HCT116 (cell line): ENCODE results near the gene APH1B. TPM values are rescaled to one million over a fixed set of nuclear protein-coding genes. Genes with fewer than 3 reads are reported as not detected.

Experiments used
- ATAC-seq: fragments of 200-7000 bp; cut with Tn5 transposase; 2 replicates; pipeline ENCODE4 v1.9.1; 2020; ENCODE audit warnings: mild to moderate bottlenecking, moderate library complexity
- BruUV-seq: library from RNA; stranded (reverse); fragments of 400-500 nt; replicated peaks from 2 replicates; lab custom pipeline; 2021; lab: Mats Ljungman, UMichigan
- CTCF ChIA-PET: fragments of 300-600 bp; sonication (Branson Sonifier 250); formaldehyde crosslinking; loops from one replicate; lab custom pipeline; 2021; ENCODE audit warnings: antibody characterized with exemption; lab: Charles Lee
- POLR2A ChIA-PET: fragments of 300-600, 350-600 bp; sonication (Branson Sonifier 250); formaldehyde crosslinking; loops from one replicate; lab custom pipeline; 2021; ENCODE audit warnings: antibody characterized with exemption; lab: Charles Lee
- RAD21 ChIA-PET, 2 experiments: fragments of 300-600 bp; sonication (Branson Sonifier 250); formaldehyde crosslinking; loops; one replicate each; lab custom pipeline; 2023; ENCODE audit warnings: low total read pairs in 2 of 2; ENCODE audit not compliant: uncharacterized antibody in 2 of 2, unreplicated experiment in 2 of 2, low non-redundant PET in 1 of 2; lab: Charles Lee
- DNase-seq: peaks from one replicate; pipeline ENCODE4 v3.0.0-alpha.2; 2010; ENCODE audit warnings: low read depth, low spot score
- H2AFZ ChIP-seq: fragments of 200-600 bp; shearing (Covaris generic), sonication (generic); 2 replicates; pipeline ENCODE4 v1.6.1; 2017; ENCODE audit warnings: low read depth, mixed run types, mixed read lengths, antibody characterized with exemption, low read length; ENCODE audit not compliant: poor library complexity, severe bottlenecking
- H3K27ac ChIP-seq: 2 replicates; pipeline ENCODE4 v1.5.1; 2012; ENCODE audit warnings: low read depth, low read length
- H3K27me3 ChIP-seq: fragments of 200-600 bp; sonication (generic); 2 replicates; pipeline ENCODE4 v1.6.1; 2016; ENCODE audit warnings: mixed run types, low read length, mixed read lengths; ENCODE audit not compliant: insufficient read depth
- H3K36me3 ChIP-seq, 2 experiments: fragments of 200-500 bp in 1 of 2; fragments of 200-600 bp in 1 of 2; sonication (Bioruptor generic) in 1 of 2; sonication (generic) in 1 of 2; 2 replicates each; pipeline versions ENCODE4 v1.5.1 to v1.6.1; 2014 to 2016; ENCODE audit warnings: low read length in 2 of 2, inconsistent platforms in 1 of 2, mixed read lengths in 1 of 2, mixed run types in 1 of 2; ENCODE audit not compliant: insufficient read depth in 2 of 2, control insufficient read depth in 1 of 2
- H3K4me1 ChIP-seq, 2 experiments: fragments of 200-600 bp in 1 of 2; sonication (generic) in 1 of 2; 2 replicates each; pipeline versions ENCODE4 v1.5.1 to v1.6.1; 2012 to 2017; ENCODE audit warnings: low read length in 2 of 2, inconsistent platforms in 1 of 2, mild to moderate bottlenecking in 1 of 2, mixed read lengths in 1 of 2, mixed run types in 1 of 2, moderate library complexity in 1 of 2; ENCODE audit not compliant: insufficient read depth in 2 of 2, control insufficient read depth in 1 of 2
- H3K4me2 ChIP-seq: fragments of 200-600 bp; sonication (generic); 2 replicates; pipeline ENCODE4 v1.6.1; 2017; ENCODE audit warnings: mixed run types, low read length, mixed read lengths
- H3K4me3 ChIP-seq, 2 experiments: fragments of 200-600 bp in 1 of 2; sonication (generic) in 1 of 2; replicated peaks in 1 of 2; 2 replicates each; pipeline ENCODE4 v1.5.1; 2011 to 2016; ENCODE audit warnings: low read length in 2 of 2, control low read depth in 1 of 2, low read depth in 1 of 2, mild to moderate bottlenecking in 1 of 2, mixed read lengths in 1 of 2, mixed run types in 1 of 2
- H3K79me2 ChIP-seq: fragments of 200-600 bp; sonication (generic); 2 replicates; pipeline ENCODE4 v1.6.1; 2017; ENCODE audit warnings: mild to moderate bottlenecking, mixed run types, low read length, moderate library complexity, mixed read lengths; ENCODE audit not compliant: insufficient read depth
- H3K9ac ChIP-seq: fragments of 200-600 bp; sonication (generic); 2 replicates; pipeline ENCODE4 v1.6.1; 2016; ENCODE audit warnings: low read length, mixed read lengths
- H3K9me2 ChIP-seq: fragments of 200-600 bp; sonication (generic), shearing (Covaris generic); 2 replicates; pipeline ENCODE4 v1.6.1; 2017; ENCODE audit warnings: mixed run types, mild to moderate bottlenecking, moderate library complexity; ENCODE audit not compliant: insufficient read depth
- H3K9me3 ChIP-seq, 2 experiments: fragments of 200-500 bp in 1 of 2; fragments of 200-600 bp in 1 of 2; sonication (Bioruptor generic) in 1 of 2; sonication (generic) in 1 of 2; 2 replicates each; pipeline ENCODE4 v1.6.1; 2014 to 2017; ENCODE audit warnings: low read length in 2 of 2, mixed read lengths in 2 of 2, inconsistent platforms in 1 of 2, low read depth in 1 of 2, mild to moderate bottlenecking in 1 of 2, mixed run types in 1 of 2, moderate library complexity in 1 of 2; ENCODE audit not compliant: control insufficient read depth in 1 of 2, insufficient read depth in 1 of 2
- H4K20me1 ChIP-seq: fragments of 200-600 bp; sonication (generic), shearing (Covaris generic); 2 replicates; pipeline ENCODE4 v1.6.1; 2017; ENCODE audit warnings: mixed run types, mild to moderate bottlenecking, moderate library complexity; ENCODE audit not compliant: insufficient read depth
- CEBPB ChIP-seq: IDR thresholded peaks from 2 replicates; pipeline ENCODE4 v1.6.1; 2012; ENCODE audit warnings: low read depth
- EGR1 ChIP-seq: IDR thresholded peaks from 2 replicates; pipeline ENCODE4 v1.6.1; 2012; ENCODE audit warnings: low read depth
- EZH2 ChIP-seq: fragments of 200-600 bp; sonication (generic); IDR thresholded peaks from 2 replicates; pipeline ENCODE4 v1.6.1; 2017; ENCODE audit warnings: antibody characterized with exemption, mixed run types
- EZH2phosphoT487 ChIP-seq: fragments of 200-600 bp; IDR thresholded peaks from 2 replicates; pipeline ENCODE4 v1.6.1; 2018; ENCODE audit warnings: antibody characterized with exemption, borderline replicate concordance
- FOSL1 ChIP-seq: IDR thresholded peaks from 2 replicates; pipeline ENCODE4 v1.6.1; 2012; ENCODE audit warnings: low read depth
- JUND ChIP-seq: IDR thresholded peaks from 2 replicates; pipeline ENCODE4 v1.6.1; 2012
- POLR2A ChIP-seq: IDR thresholded peaks from 2 replicates; pipeline ENCODE4 v1.7.0; 2011; ENCODE audit warnings: borderline replicate concordance; ENCODE audit not compliant: insufficient read depth, insufficient read length; ENCODE audit errors: extremely low read depth
- POLR2AphosphoS5 ChIP-seq: IDR thresholded peaks from 2 replicates; pipeline ENCODE4 v1.6.1; 2011; ENCODE audit warnings: mild to moderate bottlenecking, low read depth, low read length, moderate library complexity
- RAD21 ChIP-seq: IDR thresholded peaks from 2 replicates; pipeline ENCODE4 v1.6.1; 2012; ENCODE audit warnings: low read depth, mild to moderate bottlenecking
- SP1 ChIP-seq: IDR thresholded peaks from 2 replicates; pipeline ENCODE4 v1.6.1; 2012; ENCODE audit warnings: low read depth
- TCF7L2 ChIP-seq: IDR thresholded peaks from 2 replicates; pipeline ENCODE4 v1.7.0; 2011; ENCODE audit warnings: borderline replicate concordance, inconsistent platforms; ENCODE audit not compliant: insufficient read depth, insufficient read length; ENCODE audit errors: extremely low read depth
- YY1 ChIP-seq: IDR thresholded peaks from 2 replicates; pipeline ENCODE4 v1.6.1; 2011; ENCODE audit warnings: low read length, low read depth, moderate library complexity, mild to moderate bottlenecking; ENCODE audit not compliant: insufficient replicate concordance; ENCODE audit errors: extremely low read depth
- intact Hi-C: fragments of 100-400 bp; cut with micrococcal nuclease; formaldehyde crosslinking; loops from 2 replicates; pipeline ENCODE4 v1.10.0; 2022
- total RNA-seq: library from RNA; stranded (reverse); gene quantifications from one replicate; pipeline ENCODE4 v1.2.1, GENCODE V29; 2021; ENCODE audit not compliant: unreplicated experiment
- TF ChIP-seq, protein P1 (sequence below): IDR thresholded peaks from 2 replicates; pipeline ENCODE4 v1.6.1; 2012
- TF ChIP-seq, protein P2 (sequence below): IDR thresholded peaks from 2 replicates; pipeline ENCODE4 v1.6.1; 2012
- TF ChIP-seq, protein P3 (sequence below): IDR thresholded peaks from 2 replicates; pipeline ENCODE4 v1.6.1; 2011; ENCODE audit warnings: mild to moderate bottlenecking, low read length, moderate library complexity; ENCODE audit not compliant: insufficient replicate concordance; ENCODE audit errors: extremely low read depth

Gene APH1B
- total RNA-seq, 1 experiment from 2014 or later, result 8.5 TPM

DNA sequence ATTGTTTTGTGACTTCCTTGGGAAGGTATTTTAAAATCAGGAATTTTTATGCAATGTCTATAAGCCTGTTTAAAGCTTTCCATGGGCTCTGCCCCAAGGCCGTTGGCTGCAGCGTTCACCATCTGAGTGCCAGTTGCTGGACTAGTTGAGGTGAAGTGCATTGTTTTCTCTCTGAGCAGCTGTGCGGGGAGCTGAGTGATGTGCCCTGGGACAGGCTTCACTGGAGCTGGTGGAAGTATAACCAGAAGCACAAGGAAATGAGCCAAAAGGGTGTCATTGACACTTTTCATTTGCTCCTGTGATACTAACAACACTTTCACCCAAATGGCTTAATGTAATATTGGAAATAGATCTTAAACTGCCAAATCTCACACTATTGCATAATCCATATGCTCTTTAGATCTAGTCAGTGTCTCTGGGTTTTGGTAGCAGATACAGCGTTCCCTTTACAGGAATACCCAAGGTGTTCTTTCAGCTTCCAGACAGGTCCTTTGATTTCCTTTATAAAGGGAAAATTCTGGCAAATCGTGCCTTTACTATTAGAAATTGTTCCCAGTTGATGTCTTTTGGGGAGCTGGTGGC is 29.2 kb downstream of the APH1B start (continued):
- TF ChIP-seq POLR2AphosphoS5, result no peak

DNA sequence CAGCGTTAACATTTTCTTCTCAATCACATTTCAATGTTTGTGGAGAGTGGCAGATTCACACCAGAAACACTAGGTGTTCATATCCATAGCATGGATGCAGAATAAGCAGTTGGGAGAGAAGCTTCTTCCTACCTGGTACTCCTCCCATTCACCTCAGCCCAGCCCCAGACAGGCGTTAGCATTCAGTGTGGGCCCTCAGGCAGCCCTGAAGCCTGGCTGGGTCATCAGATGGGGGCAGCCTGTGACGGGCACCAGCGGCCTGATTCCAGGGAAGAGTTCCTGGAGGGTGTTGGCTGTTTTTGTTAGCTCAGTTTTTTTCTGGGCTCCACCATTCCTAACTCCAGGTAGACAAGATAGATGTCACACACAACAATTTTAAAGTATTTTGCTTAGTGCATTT is 31.1 kb downstream of the APH1B start:
- RAD21 ChIA-PET, result no interaction called here
- Histone ChIP-seq H2AFZ (no peak overlapping the region), H4K20me1 (no peaks in the 10 kb centered on the region), H3K9me2 (no peaks in the 10 kb centered on the region), H3K27me3 (no peaks in the 10 kb centered on the region), H3K9me3 (no peaks in the 10 kb centered on the region), H3K4me2 (no peak overlapping the region), H3K79me2 (no peaks in the 10 kb centered on the region), H3K36me3 (no peaks in the 10 kb centered on the region), H3K4me1 (no peaks in the 10 kb centered on the region)
- DNase-seq (no peak), ATAC-seq (no peak)
- CTCF ChIA-PET, result no interaction called here
- no peak for TF ChIP-seq EZH2phosphoT487
- no peak for TF ChIP-seq POLR2A
- no peak for TF ChIP-seq YY1
- TF ChIP-seq JUND, result no peak
- TF ChIP-seq EZH2, result no peak
- TF ChIP-seq, protein P1, sequence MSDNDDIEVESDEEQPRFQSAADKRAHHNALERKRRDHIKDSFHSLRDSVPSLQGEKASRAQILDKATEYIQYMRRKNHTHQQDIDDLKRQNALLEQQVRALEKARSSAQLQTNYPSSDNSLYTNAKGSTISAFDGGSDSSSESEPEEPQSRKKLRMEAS, result no peak
- TF ChIP-seq, all 23 proteins: peak for 0
- BruUV-seq, result no TSS peak
- intact Hi-C loops, result no loop called here
- H3K4me3 ChIP-seq, result no peak overlapping the region
- no peak overlapping the region for H3K9ac ChIP-seq
- no peak overlapping the region for H3K27ac ChIP-seq
- POLR2A ChIA-PET, result no interaction called here

DNA sequence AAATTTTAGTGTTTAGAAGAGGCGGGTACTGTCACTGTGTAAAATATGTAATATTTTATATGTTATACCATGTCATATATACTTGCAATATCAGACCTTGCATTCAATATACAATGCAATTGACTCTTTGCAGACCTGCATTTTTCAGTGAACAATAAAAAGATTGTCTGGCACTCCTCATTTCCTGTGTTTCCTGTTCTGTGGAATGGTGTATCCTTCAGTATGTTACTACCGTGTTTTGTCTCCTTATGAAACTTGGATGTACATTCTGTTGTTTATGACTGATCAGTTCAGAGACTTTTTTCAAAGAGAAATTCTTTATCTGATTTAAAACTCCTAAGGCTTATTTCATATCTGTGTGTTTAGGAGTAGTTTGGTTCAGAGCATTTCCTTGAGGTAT is 31.5 kb downstream of the APH1B start:
- Histone ChIP-seq H4K20me1 (no peaks in the 10 kb centered on the region), H3K27me3 (no peaks in the 10 kb centered on the region), H3K79me2 (no peaks in the 10 kb centered on the region), H3K9me3 (no peaks in the 10 kb centered on the region), H3K36me3 (no peaks in the 10 kb centered on the region), H3K4me2 (no peak overlapping the region), H3K9ac (no peak overlapping the region), H3K9me2 (no peaks in the 10 kb centered on the region), H2AFZ (no peak overlapping the region), H3K4me1 (no peaks in the 10 kb centered on the region), H3K27ac (no peak overlapping the region), H3K4me3 (no peak overlapping the region)
- RAD21 ChIA-PET, result no interaction called here
- DNase-seq (no peak), ATAC-seq (no peak)
- POLR2A ChIA-PET, result no interaction called here
- CTCF ChIA-PET, result no interaction called here
- intact Hi-C loops, result no loop called here
- no TSS peak for BruUV-seq
- TF ChIP-seq SP1 (no peak), TCF7L2 (no peak), CEBPB (no peak), RAD21 (no peak), JUND (no peak), FOSL1 (no peak), EGR1 (no peak), EZH2 (no peak)
- TF ChIP-seq, protein P2, sequence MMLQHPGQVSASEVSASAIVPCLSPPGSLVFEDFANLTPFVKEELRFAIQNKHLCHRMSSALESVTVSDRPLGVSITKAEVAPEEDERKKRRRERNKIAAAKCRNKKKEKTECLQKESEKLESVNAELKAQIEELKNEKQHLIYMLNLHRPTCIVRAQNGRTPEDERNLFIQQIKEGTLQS, result no peak
- TF ChIP-seq, protein P3, sequence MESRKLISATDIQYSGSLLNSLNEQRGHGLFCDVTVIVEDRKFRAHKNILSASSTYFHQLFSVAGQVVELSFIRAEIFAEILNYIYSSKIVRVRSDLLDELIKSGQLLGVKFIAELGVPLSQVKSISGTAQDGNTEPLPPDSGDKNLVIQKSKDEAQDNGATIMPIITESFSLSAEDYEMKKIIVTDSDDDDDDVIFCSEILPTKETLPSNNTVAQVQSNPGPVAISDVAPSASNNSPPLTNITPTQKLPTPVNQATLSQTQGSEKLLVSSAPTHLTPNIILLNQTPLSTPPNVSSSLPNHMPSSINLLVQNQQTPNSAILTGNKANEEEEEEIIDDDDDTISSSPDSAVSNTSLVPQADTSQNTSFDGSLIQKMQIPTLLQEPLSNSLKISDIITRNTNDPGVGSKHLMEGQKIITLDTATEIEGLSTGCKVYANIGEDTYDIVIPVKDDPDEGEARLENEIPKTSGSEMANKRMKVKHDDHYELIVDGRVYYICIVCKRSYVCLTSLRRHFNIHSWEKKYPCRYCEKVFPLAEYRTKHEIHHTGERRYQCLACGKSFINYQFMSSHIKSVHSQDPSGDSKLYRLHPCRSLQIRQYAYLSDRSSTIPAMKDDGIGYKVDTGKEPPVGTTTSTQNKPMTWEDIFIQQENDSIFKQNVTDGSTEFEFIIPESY, result no peak
- TF ChIP-seq, protein P1, result no peak
